Measurements from ENCODE around the gene DOCK10.
"Not testable (repeated sequence)": the region's sequence is repeated elsewhere in the genome, so short reads cannot be mapped to it uniquely, and the experiment has no call there.

DOCK10 gene

DNA sequence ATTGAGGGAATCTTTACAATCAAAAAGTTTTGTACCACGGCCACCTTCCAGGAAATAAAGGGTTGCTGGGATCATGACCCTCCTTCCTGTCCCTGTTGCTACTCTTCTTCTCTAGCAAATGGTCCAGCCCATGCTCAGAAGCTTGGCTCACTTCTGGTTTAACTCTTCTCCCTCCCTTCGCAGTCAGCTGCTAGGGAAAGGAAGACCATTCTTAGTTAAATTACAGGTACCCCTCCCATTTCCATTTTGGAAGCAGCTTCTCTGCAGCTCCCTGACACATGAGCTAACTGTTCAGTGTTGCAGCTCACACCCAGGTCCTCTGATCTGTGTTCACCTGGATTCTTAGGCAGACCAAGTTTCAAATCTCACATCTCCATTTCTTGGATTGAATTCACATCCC lies 100.3 kb downstream of the DOCK10 start:
- DNase-seq = no peak

DNA sequence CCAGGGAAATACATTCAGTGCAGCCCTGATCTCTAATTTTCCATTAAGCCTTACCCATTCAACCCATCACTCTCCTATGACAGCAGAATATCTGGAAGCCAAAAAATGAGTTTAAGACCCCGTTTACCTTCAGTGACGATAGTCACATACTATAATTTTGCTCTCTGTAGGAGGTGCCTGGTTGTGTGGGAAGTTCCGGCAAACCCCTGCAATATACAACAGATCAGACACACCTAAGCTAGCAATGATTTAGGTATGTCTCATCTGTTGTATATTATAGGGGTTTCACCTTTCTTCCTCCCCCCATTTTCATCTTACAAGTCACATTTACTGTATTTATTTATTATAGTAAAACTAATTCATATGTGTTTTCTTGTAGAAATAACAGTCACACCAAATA lies 101.7 kb downstream of the DOCK10 start:
- no peak for DNase-seq

DNA sequence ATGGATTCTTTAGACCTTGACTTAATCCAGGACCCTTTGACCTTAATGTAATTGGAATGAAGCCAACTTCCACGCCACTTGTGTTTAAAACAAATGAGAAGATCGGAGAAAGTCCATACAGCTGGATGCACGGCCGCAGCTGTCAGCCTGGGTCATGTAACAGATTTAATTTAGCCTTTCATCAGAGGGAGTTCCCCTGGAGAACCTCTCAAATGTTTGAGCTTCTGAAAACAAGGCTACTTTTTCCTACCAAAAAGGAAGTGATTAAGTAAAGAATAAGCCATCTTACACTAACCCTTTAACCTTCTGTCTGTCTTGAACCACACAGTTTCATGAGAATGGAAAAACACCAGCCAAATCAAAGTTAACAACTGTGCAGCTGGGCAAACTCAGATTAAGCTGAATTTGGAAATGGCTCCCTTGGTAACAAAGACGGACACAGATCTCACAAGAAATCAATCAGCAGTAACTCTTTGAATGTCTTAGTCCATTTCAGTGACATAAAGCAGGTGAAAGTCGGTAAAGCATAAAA lies 103.6 kb downstream of the DOCK10 start:
- no peak for DNase-seq

- DNase-seq = no peak
Observed at GRCh38 chr2:224937887-224938286, 104.4 kb downstream of the DOCK10 start.

DNA sequence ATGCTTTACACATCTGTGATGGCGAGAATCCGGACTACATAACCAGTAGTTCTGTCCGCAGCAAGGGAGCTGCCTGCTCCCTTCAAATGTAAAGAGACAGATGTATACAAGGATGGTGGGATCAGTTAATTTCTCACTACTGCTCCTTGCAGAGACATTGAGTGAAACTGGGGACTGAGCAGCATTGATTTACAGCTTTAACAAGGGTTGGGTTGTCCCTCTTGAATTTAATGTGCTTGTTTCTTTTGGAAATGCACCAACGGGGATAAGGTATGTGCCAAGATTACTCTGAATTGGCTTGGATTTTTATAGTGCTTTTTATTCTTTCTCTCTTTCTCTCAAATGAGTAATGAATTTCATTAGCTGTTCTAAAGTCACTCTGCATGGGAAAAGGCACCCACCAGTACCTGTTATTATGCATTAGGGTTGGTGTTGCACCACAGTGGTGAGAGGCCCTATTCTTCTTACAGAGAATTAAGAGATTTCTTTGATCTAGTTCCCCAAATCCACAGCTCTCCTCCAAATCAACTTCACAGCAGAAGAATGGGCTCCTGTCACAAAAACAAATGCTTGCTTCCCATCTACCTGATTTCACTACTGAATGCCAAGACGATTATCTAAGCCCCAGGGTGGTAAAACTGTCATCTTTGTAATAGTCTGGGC lies 107.6 kb downstream of the DOCK10 start:
- DNase-seq = no peak

- no peak for DNase-seq
Observed at GRCh38 chr2:224933431-224933830, 108.8 kb downstream of the DOCK10 start.

DNA sequence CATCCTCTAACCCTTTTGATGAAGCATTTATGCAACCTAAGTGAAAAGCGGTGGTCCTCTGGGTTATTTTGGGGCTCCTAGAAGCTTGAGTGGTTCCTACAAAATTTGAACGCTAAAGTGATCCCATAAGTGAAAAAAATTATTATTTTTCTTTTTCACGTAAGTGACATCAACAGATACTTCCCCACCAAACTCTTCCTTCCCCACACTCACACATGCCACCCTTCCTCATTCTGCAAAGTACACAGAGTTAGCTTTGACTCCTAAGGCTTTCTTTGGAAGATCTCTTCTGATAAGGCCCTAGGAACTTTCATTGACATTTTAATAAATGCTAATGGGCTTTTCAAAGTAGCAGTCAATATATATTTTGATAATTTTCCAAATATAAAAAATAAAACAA lies 109.7 kb downstream of the DOCK10 start:
- no peak for DNase-seq

DNA sequence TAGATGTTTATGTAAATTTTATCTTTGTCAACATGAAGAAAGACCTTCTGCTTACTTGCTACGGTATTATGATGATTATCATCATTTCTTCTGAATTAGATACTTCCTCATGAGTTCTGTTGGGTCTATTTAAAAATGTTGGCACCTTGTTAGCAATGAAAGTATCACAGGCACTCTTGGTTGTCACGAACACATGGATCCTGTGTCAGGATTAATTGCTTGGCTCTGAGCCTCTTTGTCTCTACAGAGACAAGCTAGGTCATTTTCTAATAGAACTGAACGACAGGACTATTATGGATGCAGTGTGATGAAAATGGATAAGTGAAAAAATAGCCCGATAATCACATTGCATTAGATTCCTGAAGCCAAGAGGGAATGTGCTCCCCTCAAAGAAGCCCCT lies 110.3 kb downstream of the DOCK10 start:
- no peak for DNase-seq

DNA sequence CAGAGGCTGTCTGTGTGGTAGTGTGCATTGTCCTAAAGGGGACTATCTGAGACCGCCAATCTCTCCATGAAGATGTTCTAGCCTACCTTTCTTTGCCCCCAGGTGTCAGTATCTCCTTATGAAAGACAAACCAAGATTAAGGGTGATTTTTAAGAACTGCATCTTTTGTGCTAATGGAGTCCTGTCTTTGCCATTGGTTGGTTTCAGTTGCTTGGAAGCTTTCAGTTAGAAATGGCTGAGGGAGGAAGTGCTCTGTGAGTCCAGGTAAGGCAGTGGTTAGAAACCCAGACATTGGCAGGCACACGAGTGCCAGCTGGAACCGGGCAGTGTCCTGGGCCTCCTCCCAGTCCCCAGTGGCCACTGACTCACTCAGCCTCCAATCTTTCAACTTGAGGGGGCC lies 111.3 kb downstream of the DOCK10 start:
- DNase-seq = no peak

DNA sequence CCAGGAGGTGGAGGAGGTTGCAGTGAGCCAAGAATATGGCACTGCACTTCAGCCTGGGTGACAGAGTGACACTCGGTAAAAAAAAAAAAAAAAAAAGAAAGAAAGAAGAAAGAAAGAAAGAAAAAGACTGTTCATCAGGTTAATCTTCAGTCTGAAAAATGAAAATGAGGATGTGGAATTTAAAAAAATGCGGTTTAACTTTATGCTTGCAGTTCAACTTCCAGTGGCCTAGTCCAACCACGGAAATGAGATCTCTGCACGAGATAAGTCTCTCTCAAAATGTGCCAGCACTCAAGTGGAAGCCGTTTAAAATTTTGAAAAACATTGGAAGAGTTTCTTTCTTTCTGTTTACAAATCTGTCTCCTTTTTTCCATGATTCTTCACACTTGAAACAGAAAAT lies 112.1 kb downstream of the DOCK10 start:
- no peak for DNase-seq

DNA sequence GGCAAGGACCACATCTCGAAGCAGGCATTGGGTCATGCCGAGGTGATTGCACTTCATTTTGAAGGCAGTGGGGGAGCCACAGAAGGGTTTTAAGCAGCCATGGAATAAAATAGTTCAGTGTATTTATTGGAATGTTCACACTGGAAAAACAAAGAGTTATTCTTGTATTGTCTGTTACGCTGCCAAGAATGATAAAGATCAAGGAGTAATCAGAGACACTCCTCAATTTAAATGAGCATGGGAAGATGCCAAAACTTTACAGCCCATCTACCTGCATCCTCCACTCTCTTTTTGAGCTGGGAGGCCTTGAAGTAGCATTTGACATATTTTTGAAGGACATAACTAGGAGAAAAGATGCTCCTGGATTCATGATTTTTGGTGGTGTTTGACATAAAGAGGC lies 112.8 kb downstream of the DOCK10 start:
- DNase-seq = no peak

GRCh38 chr2:224927646-224928173 lies 114.6 kb downstream of the DOCK10 start:
- no peak for DNase-seq

GRCh38 chr2:224927011-224927410 lies 115.3 kb downstream of the DOCK10 start:
- no peak for DNase-seq

- DNase-seq = no peak
Observed at GRCh38 chr2:224925810-224926100, 116.5 kb downstream of the DOCK10 start.

- DNase-seq = no peak
Observed at GRCh38 chr2:224925061-224925809, 117.0 kb downstream of the DOCK10 start.

- no peak for DNase-seq
Observed at GRCh38 chr2:224924631-224925030, 117.6 kb downstream of the DOCK10 start.

DNA sequence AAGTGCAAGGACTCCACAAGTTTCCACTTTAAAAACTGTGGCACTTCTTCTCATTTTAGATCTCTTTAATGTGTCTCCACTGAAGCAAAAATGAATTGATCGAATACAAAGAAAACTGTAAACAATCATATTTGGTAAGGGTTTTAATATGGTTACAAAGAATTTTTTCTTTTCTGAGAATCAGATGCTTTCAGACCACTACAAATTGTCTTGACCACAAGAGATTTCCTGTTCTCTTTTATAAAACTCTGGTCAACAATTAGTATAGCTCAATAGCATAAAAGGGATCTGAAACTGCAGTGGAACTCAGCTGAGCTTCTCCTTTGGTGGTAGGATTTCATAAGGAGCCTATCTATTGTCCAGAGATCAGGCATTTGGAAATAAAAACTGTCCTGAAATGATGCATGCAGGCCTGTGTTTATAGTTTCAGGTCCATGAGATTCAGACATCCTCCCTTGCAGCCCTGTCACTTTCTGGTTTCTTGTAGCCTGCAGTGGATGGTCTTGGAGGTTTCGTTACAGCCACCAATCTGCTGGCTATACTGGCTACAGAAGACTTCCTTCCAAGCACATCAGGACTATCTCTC lies 120.0 kb downstream of the DOCK10 start:
- DNase-seq = no peak

DNA sequence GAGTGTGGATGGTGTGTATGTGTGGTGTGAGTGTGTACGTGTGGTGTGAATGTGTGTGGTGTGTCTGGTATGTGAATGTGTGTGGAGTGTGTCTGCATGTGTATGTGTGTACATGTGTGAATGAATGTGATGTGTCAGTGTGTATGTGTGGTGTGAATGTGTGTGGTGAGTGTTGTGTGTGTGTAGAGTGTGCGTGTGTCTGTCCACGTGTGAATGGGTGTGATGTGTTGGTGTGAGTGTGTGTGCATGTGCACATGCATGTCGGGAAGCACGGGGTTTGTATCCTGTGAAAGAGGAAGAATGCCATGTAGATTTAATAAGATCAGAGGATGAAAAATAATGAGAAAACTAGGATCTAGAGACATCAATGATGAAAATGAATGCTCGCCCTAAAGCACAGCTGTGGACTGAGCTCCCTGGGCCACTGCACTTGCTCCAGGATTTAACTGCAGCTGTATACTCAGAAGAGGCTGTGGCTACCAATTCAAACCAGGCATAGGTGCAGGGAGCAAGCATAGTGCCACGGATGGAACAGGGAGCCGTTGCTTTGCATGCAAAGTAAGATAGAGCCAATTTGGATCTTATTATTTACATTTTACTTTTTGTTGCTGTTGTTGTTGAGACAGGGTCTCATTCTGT lies 122.7 kb downstream of the DOCK10 start:
- DNase-seq = no peak

DNA sequence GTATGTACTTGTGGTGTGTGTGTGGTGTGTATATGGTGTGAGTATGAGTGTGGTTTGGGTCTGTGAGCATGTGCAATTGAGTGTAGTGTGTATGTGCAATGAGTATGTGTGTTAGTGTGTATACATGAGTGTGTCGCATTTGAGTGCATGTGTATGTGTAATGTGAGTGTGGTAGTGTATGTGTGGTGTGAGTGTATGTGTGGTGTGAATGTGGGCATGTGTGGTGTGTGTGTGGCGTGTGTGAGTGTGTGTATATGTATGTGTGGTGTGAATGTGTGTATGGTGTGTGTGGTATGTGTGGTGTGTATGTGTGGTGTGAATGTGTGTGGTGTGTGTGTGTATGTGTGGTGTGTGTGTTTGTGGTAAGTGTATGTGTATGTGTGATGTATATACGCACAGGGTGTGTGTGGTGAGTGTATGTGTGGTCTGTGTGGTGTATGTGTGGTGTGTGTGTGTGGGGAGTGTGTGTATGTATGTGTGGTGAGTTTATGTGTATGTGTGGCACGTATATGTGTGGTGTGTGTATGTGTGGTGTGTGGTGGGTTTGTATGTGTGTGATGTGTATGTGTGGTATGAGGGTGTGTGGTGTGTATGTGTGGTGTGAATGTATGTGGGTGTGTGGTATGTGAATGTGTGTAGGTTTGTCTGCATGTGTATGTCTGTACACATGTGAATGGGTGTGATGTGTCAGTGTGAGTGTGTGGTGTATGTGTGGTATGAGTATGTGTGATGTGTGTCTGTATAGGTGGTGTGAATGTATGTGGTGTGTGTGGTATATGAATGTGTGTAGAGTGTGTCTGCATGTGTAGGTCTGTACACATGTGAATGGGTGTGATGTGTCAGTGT lies 123.4 kb downstream of the DOCK10 start:
- no peak for DNase-seq

GRCh38 chr2:224917246-224917645 lies 125.0 kb downstream of the DOCK10 start:
- not testable (repeated sequence) for DNase-seq

DNA sequence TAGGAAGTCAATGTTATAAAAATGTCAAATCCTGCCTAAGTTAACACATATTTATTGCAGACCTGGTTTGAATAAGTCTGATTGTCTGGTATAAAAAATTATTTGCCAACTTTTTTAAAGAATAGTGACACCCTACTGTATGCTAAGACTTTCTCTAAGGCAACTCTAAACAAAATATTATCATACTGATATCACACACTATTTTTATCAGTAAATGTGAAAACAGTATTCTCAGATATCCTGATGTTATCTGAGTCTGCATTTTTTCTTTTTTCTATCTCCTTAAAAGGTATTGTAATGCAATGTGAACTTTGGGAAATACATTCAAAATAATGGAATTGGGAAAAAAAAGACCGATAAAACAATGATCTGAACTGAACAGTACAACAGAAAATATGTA lies 127.1 kb downstream of the DOCK10 start:
- no peak for DNase-seq

DNA sequence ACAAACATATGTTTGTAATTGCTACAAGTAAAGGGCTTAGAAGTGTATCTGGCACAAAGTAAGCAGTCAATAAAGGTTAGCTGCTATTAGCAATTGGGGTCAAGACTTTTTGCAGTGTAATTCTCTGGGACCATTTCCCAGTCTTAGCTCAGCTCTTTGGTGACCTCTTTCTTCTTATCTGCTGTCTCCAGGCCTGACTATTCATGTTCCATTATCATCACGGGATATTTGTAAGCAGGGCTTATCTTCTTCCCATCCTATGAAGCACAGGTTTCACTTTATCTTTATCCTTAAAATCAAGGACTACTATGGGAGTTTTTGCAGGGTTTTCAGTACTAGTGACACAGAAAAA lies 131.7 kb downstream of the DOCK10 start:
- DNase-seq = no peak

Data from NCI-H526 treated with DMSO at 0.1 percent for 48 hours (cell line).